Osteoblast (primary cell): ENCODE results near the gene CNGA3. TPM values are rescaled to one million over a fixed set of nuclear protein-coding genes. Genes with fewer than 3 reads are reported as not detected.
"Not testable (repeated sequence)": the region's sequence is repeated elsewhere in the genome, so short reads cannot be mapped to it uniquely, and the experiment has no call there.

Source experiments
- DNase-seq: peaks from one replicate; pipeline ENCODE4 v3.0.0; 2011; ENCODE audit warnings: low spot score, mixed read lengths; ENCODE audit not compliant: insufficient read length; ENCODE audit errors: missing footprints
- H2AFZ ChIP-seq: 2 replicates; pipeline ENCODE4 v1.6.0; 2011; ENCODE audit warnings: mild to moderate bottlenecking, low read length
- H3K27ac ChIP-seq: 2 replicates; pipeline ENCODE4 v1.5.1; 2011; ENCODE audit warnings: mild to moderate bottlenecking, low read depth, low read length, moderate library complexity
- H3K27me3 ChIP-seq: 2 replicates; pipeline ENCODE4 v1.6.0; 2012; ENCODE audit warnings: mild to moderate bottlenecking, control low read depth, inconsistent platforms, low read length, moderate library complexity; ENCODE audit not compliant: insufficient read depth
- H3K36me3 ChIP-seq: 2 replicates; pipeline ENCODE4 v1.5.1; 2011; ENCODE audit warnings: mild to moderate bottlenecking, low read length, control low read depth, moderate library complexity; ENCODE audit not compliant: insufficient read depth
- H3K4me1 ChIP-seq: 2 replicates; pipeline ENCODE4 v1.5.1; 2011; ENCODE audit warnings: mild to moderate bottlenecking, low read length, control low read depth, moderate library complexity; ENCODE audit not compliant: insufficient read depth
- H3K4me2 ChIP-seq: 2 replicates; pipeline ENCODE4 v1.6.0; 2011; ENCODE audit warnings: mild to moderate bottlenecking, low read length; ENCODE audit not compliant: insufficient read depth
- H3K4me3 ChIP-seq: fragments of 200-600 bp; sonication (generic); 3 replicates; pipeline ENCODE4 v1.5.1; 2012; ENCODE audit warnings: mild to moderate bottlenecking, low read length, inconsistent platforms; ENCODE audit not compliant: insufficient read depth
- H3K79me2 ChIP-seq: 2 replicates; pipeline ENCODE4 v1.6.0; 2012; ENCODE audit warnings: mild to moderate bottlenecking, low read length, control low read depth, inconsistent platforms; ENCODE audit not compliant: insufficient read depth
- H3K9me3 ChIP-seq: 2 replicates; pipeline ENCODE4 v1.5.1; 2011; ENCODE audit warnings: low read depth, low read length, control low read depth
- H4K20me1 ChIP-seq: 2 replicates; pipeline ENCODE4 v1.6.0; 2012; ENCODE audit warnings: mild to moderate bottlenecking, low read length, control low read depth; ENCODE audit not compliant: insufficient read depth
- total RNA-seq: library from RNA; depleted of rRNA; stranded (reverse); fragments of >200 nt; gene quantifications from 2 replicates; pipeline ENCODE4 v1.2.3, GENCODE V29; 2012
- TF ChIP-seq, protein P1 (sequence below): IDR thresholded peaks from 2 replicates; pipeline ENCODE4 v1.5.1; 2011; ENCODE audit warnings: mild to moderate bottlenecking, low read depth, low read length, moderate library complexity; ENCODE audit errors: extremely low read depth

Gene CNGA3
- total RNA-seq, 1 donor: 0.36 TPM

DNA sequence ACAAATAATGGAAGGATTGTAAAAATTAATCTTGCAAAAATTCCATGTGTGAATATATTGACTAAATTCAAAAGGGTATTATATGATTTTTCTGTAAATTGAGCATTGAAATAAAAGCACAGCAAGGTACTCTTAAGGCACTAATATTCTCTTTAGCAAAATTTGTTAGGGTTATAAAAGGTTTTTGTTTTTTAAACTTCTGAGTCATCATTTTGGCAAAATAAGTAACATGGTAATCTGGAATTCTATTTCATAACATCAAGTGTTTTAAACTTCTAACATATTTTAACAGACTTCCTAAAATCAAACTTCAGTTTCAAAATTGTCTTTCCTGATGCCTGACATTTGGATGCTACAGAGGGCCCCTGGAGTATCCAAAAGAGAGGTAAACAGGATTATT lies 85.9 kb downstream of the CNGA3 start:
- Histone ChIP-seq H4K20me1 (no peaks in the 10 kb centered on the region), H3K79me2 (no peaks in the 10 kb centered on the region), H3K36me3 (no peaks in the 10 kb centered on the region), H3K4me1 (no peaks in the 10 kb centered on the region), H3K27ac (no peak overlapping the region), H3K9me3 (no peaks in the 10 kb centered on the region), H2AFZ (no peak overlapping the region), H3K4me2 (no peak overlapping the region), H3K27me3 (peaks cover 9% of the 10 kb centered on the region), H3K4me3 (no peak overlapping the region)
- DNase-seq: no peak
- TF ChIP-seq, protein P1, sequence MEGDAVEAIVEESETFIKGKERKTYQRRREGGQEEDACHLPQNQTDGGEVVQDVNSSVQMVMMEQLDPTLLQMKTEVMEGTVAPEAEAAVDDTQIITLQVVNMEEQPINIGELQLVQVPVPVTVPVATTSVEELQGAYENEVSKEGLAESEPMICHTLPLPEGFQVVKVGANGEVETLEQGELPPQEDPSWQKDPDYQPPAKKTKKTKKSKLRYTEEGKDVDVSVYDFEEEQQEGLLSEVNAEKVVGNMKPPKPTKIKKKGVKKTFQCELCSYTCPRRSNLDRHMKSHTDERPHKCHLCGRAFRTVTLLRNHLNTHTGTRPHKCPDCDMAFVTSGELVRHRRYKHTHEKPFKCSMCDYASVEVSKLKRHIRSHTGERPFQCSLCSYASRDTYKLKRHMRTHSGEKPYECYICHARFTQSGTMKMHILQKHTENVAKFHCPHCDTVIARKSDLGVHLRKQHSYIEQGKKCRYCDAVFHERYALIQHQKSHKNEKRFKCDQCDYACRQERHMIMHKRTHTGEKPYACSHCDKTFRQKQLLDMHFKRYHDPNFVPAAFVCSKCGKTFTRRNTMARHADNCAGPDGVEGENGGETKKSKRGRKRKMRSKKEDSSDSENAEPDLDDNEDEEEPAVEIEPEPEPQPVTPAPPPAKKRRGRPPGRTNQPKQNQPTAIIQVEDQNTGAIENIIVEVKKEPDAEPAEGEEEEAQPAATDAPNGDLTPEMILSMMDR: no peak

DNA sequence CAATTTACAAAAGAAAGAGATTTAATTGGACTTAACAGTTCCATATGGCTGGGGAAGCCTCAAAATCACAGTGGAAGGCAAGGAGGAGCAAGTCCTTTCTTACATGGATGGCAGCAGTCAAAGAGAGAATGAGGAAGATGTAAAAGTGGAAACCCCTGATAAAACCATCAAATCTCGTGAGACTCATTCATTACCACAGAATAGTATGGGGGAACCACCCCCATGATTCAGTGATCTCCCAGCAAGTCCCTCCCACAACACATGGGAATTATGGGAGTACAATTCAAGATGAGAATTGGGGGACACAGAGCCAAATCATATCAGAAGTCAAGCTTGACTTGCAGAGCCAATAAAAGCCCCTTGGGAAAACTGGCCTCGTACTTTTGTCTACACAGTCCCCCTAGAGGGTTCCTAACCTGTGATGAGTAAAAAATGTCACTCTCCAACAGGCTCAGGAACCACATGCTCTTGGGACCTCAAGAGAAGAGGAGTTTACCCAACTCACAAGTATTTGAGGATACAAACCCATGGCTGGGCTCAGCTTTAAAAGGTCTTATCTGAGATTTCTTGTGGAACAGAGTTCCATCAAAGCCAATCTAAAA lies 87.2 kb downstream of the CNGA3 start:
- no peak overlapping the region for H3K4me2 ChIP-seq
- no peaks in the 10 kb centered on the region for H3K9me3 ChIP-seq
- no peaks in the 10 kb centered on the region for H3K79me2 ChIP-seq
- TF ChIP-seq, protein P1: no peak
- H3K27ac ChIP-seq: no peak overlapping the region
- H3K4me3 ChIP-seq: no peak overlapping the region
- H3K27me3 ChIP-seq: peaks cover 9% of the 10 kb centered on the region
- H3K4me1 ChIP-seq: no peaks in the 10 kb centered on the region
- no peaks in the 10 kb centered on the region for H3K36me3 ChIP-seq
- DNase-seq: no peak
- no peak overlapping the region for H2AFZ ChIP-seq
- no peaks in the 10 kb centered on the region for H4K20me1 ChIP-seq

DNA sequence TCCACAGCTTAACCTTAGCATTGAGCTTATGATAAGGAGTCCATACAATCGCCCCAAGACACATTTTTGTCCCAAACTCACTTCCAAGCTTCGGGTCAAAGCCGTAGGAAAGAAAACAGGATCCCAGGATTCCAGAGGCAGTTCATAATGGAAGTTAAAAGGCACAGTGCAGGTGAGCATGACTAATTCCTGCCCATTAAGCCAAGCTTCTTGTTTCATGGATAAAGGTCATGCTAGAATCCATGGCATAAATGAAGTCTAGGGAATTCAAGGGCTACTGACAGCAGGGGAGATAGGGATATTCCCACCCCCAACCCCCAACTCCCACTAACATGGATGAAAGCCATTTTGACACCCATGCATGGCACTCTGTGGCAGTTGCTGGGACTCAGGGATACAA lies 88.2 kb downstream of the CNGA3 start:
- Histone ChIP-seq H3K79me2 (no peaks in the 10 kb centered on the region), H3K9me3 (no peaks in the 10 kb centered on the region), H3K4me3 (no peak overlapping the region), H2AFZ (no peak overlapping the region), H3K4me2 (no peak overlapping the region), H3K27me3 (peaks cover 13% of the 10 kb centered on the region), H3K36me3 (no peaks in the 10 kb centered on the region), H4K20me1 (no peaks in the 10 kb centered on the region), H3K27ac (no peak overlapping the region), H3K4me1 (no peaks in the 10 kb centered on the region)
- TF ChIP-seq, protein P1: no peak
- DNase-seq: no peak

DNA sequence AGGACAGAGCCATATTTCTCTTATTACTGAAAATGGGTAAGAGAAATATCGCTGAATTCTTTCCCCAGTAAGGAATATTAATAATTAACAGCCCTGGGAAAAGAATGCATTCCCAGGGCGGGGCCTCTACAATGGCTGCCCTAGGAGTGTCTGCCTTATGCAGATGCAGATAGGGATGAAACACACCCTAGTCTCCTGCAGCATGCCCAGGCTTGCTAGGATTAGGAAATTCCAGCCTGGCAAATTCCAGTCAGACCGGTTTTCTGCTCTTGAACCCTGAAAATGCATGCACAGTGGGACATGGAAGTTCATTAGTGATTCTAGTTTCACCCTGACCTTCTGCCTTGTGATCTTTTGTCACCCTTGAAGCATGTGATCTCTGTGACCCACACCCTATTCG lies 89.4 kb downstream of the CNGA3 start:
- not testable (repeated sequence) for H3K4me2 ChIP-seq, H3K36me3 ChIP-seq, H3K4me1 ChIP-seq, H3K4me3 ChIP-seq, H3K9me3 ChIP-seq, DNase-seq, H3K27me3 ChIP-seq, H2AFZ ChIP-seq, H3K27ac ChIP-seq, H4K20me1 ChIP-seq, H3K79me2 ChIP-seq
